Stimulated activated CD4-positive, alpha-beta T cell treated with anti-CD3 and anti-CD28 coated beads, Interleukin-1b, Interleukin-23, amount 100 ng/mL, for 24 hours (primary cell): Measurements from ENCODE around the gene SCLY.

Experiments
- DNase-seq, 4 experiments: peaks; one replicate each; pipeline ENCODE4 v3.0.0-alpha.2; 2020; ENCODE audit warnings: low read depth in 4 of 4, low spot score in 1 of 4

The SCLY gene

GRCh38 chr2:238137885-238138284 lies 77.1 kb downstream of the SCLY start:
- DNase-seq = no peak

- no peak for DNase-seq
Observed at GRCh38 chr2:238138331-238139195, 77.8 kb downstream of the SCLY start, which contains the start of gene KLHL30. Gene KLHL30 (plus strand): TSS chr2:238138668. CDS start chr2:238140755, 2,087 bp downstream.

GRCh38 chr2:238139196-238140039 lies 78.6 kb downstream of the SCLY start:
- DNase-seq = no peak

GRCh38 chr2:238140040-238140439 lies 79.2 kb downstream of the SCLY start:
- no peak for DNase-seq

- no peak for DNase-seq
Observed at GRCh38 chr2:238140721-238141540, 80.1 kb downstream of the SCLY start.

GRCh38 chr2:238141541-238142318 lies 80.9 kb downstream of the SCLY start:
- DNase-seq = no peak

- no peak for DNase-seq
Observed at GRCh38 chr2:238142382-238143205, 81.8 kb downstream of the SCLY start.

- DNase-seq = no peak
Observed at GRCh38 chr2:238143239-238143951, 82.6 kb downstream of the SCLY start.

GRCh38 chr2:238144262-238144661 lies 83.5 kb downstream of the SCLY start:
- DNase-seq = no peak

- no peak for DNase-seq
Observed at GRCh38 chr2:238145046-238145445, 84.2 kb downstream of the SCLY start.

- DNase-seq = no peak
Observed at GRCh38 chr2:238145851-238146250, 85.0 kb downstream of the SCLY start.

- no peak for DNase-seq
Observed at GRCh38 chr2:238146884-238147544, 86.2 kb downstream of the SCLY start.

- no peak for DNase-seq
Observed at GRCh38 chr2:238148981-238149380, 88.2 kb downstream of the SCLY start.
